Body of pancreas (tissue), 4 donors: ENCODE data around the gene NKIRAS2.

Experiments
- POLR2A ChIP-seq, 3 donors: fragments of 450-650 bp; IDR thresholded peaks; one replicate each; pipeline ENCODE4 v1.6.1; 2016; ENCODE audit warnings: antibody characterized with exemption in 3 of 3, mild to moderate bottlenecking in 2 of 3
- TF ChIP-seq, protein P1 (sequence below), 7 experiments: fragments of 450-650 bp in 4 of 7; fragments of 200-600 bp in 3 of 7; sonication (generic) in 3 of 7; IDR thresholded peaks; one replicate each; pipeline ENCODE4 v1.5.1; 2016 to 2019; ENCODE audit warnings: antibody characterized with exemption in 7 of 7

DNA sequence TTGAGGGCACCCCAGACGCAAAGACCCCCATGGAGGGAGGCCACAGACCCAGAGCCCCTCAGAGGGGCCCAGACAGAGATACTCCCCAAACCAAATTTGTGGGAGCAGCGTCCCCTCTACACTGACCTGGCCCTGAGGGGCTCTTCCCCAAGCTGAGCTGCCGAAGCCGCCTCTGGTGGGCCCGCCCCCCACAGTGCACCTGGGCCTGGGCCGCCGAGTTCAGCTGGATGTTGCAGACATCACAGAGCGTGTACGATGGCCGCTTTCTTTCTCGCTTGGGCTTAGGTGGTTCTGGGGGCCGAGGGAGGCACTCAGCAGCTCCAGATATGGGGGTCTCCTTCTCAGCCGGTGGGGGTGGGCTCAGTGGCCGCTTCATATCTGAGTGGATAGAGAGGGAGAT is 42.8 kb downstream of the NKIRAS2 start:
- no peak for TF ChIP-seq POLR2A (IDR thresholded peaks at IDR 0.05)
- TF ChIP-seq, protein P1, sequence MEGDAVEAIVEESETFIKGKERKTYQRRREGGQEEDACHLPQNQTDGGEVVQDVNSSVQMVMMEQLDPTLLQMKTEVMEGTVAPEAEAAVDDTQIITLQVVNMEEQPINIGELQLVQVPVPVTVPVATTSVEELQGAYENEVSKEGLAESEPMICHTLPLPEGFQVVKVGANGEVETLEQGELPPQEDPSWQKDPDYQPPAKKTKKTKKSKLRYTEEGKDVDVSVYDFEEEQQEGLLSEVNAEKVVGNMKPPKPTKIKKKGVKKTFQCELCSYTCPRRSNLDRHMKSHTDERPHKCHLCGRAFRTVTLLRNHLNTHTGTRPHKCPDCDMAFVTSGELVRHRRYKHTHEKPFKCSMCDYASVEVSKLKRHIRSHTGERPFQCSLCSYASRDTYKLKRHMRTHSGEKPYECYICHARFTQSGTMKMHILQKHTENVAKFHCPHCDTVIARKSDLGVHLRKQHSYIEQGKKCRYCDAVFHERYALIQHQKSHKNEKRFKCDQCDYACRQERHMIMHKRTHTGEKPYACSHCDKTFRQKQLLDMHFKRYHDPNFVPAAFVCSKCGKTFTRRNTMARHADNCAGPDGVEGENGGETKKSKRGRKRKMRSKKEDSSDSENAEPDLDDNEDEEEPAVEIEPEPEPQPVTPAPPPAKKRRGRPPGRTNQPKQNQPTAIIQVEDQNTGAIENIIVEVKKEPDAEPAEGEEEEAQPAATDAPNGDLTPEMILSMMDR (IDR thresholded peaks at IDR 0.05), result no peak
